OCI-LY3 (cell line): ENCODE results near the gene CAPS2.
"Not testable (repeated sequence)": the region's sequence is repeated elsewhere in the genome, so short reads cannot be mapped to it uniquely, and the experiment has no call there.

Experiments
- H2AFZ ChIP-seq: fragments of 200-600, 300-600 bp; shearing (Covaris generic); 2 replicates; pipeline ENCODE4 v1.6.0; 2014; ENCODE audit warnings: antibody characterized with exemption, low read depth, low read length
- H3K27ac ChIP-seq: fragments of 200-600, 300-600 bp; sonication (generic); 2 replicates; pipeline ENCODE4 v1.5.1; 2014; ENCODE audit warnings: mild to moderate bottlenecking, low read length, moderate library complexity, mixed read lengths
- H3K27me3 ChIP-seq: fragments of 200-600, 300-600 bp; sonication (generic); 2 replicates; pipeline ENCODE4 v1.6.1; 2014; ENCODE audit warnings: low read depth, low read length, mixed read lengths
- H3K36me3 ChIP-seq: fragments of 200-600, 300-600 bp; sonication (generic); replicated peaks from 2 replicates; pipeline ENCODE3; 2014; ENCODE audit warnings: low read depth, low read length, mixed read lengths
- H3K4me1 ChIP-seq: fragments of 300-600, 200-600 bp; sonication (generic); 2 replicates; pipeline ENCODE4 v1.6.1; 2014; ENCODE audit warnings: low read length, mixed read lengths
- H3K4me2 ChIP-seq: fragments of 200-600, 300-600 bp; sonication (generic); 2 replicates; pipeline ENCODE4 v1.6.1; 2014; ENCODE audit warnings: low read length, mixed read lengths
- H3K4me3 ChIP-seq: fragments of 300-600, 200-600 bp; sonication (generic); 2 replicates; pipeline ENCODE4 v1.5.1; 2014; ENCODE audit warnings: antibody characterized with exemption, mild to moderate bottlenecking, low read length, moderate library complexity
- H3K79me2 ChIP-seq: fragments of 300-600, 200-600 bp; shearing (Covaris generic); 2 replicates; pipeline ENCODE4 v1.6.1; 2014; ENCODE audit warnings: mild to moderate bottlenecking, low read length, mixed read lengths
- H3K9ac ChIP-seq: fragments of 300-600, 200-600 bp; shearing (Covaris generic); 2 replicates; pipeline ENCODE4 v1.6.0; 2014; ENCODE audit warnings: mild to moderate bottlenecking, low read length, moderate library complexity
- H3K9me3 ChIP-seq: fragments of 200-600, 300-600 bp; shearing (Covaris generic); 2 replicates; pipeline ENCODE4 v1.6.1; 2014; ENCODE audit warnings: low read length, mixed read lengths; ENCODE audit not compliant: insufficient read depth
- H4K20me1 ChIP-seq: fragments of 200-600, 300-600 bp; sonication (generic); 2 replicates; pipeline ENCODE4 v1.6.1; 2016; ENCODE audit warnings: low read length, mixed read lengths; ENCODE audit not compliant: insufficient read depth
- EZH2phosphoT487 ChIP-seq: fragments of 200-600 bp; shearing (Covaris generic); IDR thresholded peaks from 2 replicates; pipeline ENCODE4 v1.6.1; 2018; ENCODE audit warnings: antibody characterized with exemption, mixed run types, low read depth
- TF ChIP-seq, protein P1 (sequence below): fragments of 200-600, 300-600 bp; sonication (generic); IDR thresholded peaks from 2 replicates; pipeline ENCODE4 v1.5.1; 2014; ENCODE audit warnings: antibody characterized with exemption, low read length, low read depth

The CAPS2 gene

DNA sequence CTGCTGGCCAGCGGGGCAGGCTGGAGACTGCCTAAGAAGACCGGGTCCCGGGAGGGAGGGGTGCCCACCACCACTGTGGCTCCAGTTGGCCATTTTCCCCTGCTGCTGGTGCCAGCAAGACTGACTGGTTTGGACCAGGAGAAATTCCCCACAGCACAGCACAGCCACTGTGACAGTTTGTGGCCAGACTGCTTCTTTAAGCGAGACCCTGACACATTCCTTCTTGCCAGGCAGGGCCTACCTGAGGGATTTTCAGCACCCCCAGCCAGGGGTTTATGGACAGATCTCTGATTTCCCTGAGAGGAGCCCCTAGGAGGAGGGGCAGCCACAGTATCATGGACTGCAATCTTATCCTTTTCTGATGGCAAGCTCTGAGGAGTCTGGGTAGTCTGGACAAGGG lies 19.8 kb upstream of the CAPS2 start:
- H4K20me1 ChIP-seq, result no peaks in the 10 kb centered on the region
- H3K27ac ChIP-seq, result no peak overlapping the region
- H3K9me3 ChIP-seq, result no peaks in the 10 kb centered on the region
- H3K36me3 ChIP-seq, result no peaks in the 10 kb centered on the region
- H2AFZ ChIP-seq, result no peak overlapping the region
- H3K4me3 ChIP-seq, result no peak overlapping the region
- TF ChIP-seq, protein P1, sequence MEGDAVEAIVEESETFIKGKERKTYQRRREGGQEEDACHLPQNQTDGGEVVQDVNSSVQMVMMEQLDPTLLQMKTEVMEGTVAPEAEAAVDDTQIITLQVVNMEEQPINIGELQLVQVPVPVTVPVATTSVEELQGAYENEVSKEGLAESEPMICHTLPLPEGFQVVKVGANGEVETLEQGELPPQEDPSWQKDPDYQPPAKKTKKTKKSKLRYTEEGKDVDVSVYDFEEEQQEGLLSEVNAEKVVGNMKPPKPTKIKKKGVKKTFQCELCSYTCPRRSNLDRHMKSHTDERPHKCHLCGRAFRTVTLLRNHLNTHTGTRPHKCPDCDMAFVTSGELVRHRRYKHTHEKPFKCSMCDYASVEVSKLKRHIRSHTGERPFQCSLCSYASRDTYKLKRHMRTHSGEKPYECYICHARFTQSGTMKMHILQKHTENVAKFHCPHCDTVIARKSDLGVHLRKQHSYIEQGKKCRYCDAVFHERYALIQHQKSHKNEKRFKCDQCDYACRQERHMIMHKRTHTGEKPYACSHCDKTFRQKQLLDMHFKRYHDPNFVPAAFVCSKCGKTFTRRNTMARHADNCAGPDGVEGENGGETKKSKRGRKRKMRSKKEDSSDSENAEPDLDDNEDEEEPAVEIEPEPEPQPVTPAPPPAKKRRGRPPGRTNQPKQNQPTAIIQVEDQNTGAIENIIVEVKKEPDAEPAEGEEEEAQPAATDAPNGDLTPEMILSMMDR, result no peak
- no peak for TF ChIP-seq EZH2phosphoT487
- H3K27me3 ChIP-seq, result no peaks in the 10 kb centered on the region
- H3K79me2 ChIP-seq, result no peaks in the 10 kb centered on the region
- no peak overlapping the region for H3K9ac ChIP-seq
- H3K4me2 ChIP-seq, result no peak overlapping the region
- no peaks in the 10 kb centered on the region for H3K4me1 ChIP-seq

- H3K9me3 ChIP-seq, H2AFZ ChIP-seq, H3K4me3 ChIP-seq, H4K20me1 ChIP-seq, H3K79me2 ChIP-seq, H3K36me3 ChIP-seq, H3K9ac ChIP-seq, H3K27ac ChIP-seq, H3K4me1 ChIP-seq, H3K27me3 ChIP-seq, H3K4me2 ChIP-seq: not testable (repeated sequence)
Observed at GRCh38 chr12:75346215-75346614, 16.1 kb upstream of the CAPS2 start.

DNA sequence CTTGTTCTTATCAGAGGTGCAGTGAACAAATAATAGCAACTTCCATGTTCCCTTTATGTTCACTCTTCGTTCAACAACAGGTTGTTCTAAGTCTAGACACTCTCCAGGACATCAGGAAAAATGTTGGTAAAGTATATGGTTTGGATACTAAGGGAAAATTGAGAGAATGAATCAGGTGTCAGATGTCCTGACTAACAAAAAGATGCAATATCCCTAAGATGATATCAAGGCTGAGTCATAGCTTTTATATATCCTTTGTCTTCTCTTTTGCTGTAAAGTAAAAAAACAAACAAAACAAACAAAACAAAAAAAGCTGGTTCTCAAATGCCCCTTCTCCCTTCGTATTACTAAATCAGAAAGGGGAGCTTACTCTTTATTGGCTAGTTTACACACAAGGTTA lies 15.4 kb upstream of the CAPS2 start:
- Histone ChIP-seq H4K20me1 (no peaks in the 10 kb centered on the region), H3K4me1 (no peaks in the 10 kb centered on the region), H3K9me3 (no peaks in the 10 kb centered on the region)

GRCh38 chr12:75341873-75342272 lies 11.7 kb upstream of the CAPS2 start:
- no peak for TF ChIP-seq EZH2phosphoT487
- TF ChIP-seq, protein P1, result no peak
- Histone ChIP-seq H3K4me2 (no peak overlapping the region), H4K20me1 (no peaks in the 10 kb centered on the region), H3K36me3 (no peaks in the 10 kb centered on the region), H3K4me1 (peaks cover 11% of the 10 kb centered on the region), H3K4me3 (no peak overlapping the region), H3K9me3 (no peaks in the 10 kb centered on the region), H3K27me3 (no peaks in the 10 kb centered on the region), H3K9ac (no peak overlapping the region), H3K27ac (no peak overlapping the region), H3K79me2 (no peaks in the 10 kb centered on the region), H2AFZ (no peak overlapping the region)

More for the DNA sequence above, 15.4 kb upstream of the CAPS2 start:
- no peaks in the 10 kb centered on the region for H3K27me3 ChIP-seq
- H2AFZ ChIP-seq, result no peak overlapping the region
- H3K4me3 ChIP-seq, result no peak overlapping the region
- H3K36me3 ChIP-seq, result no peaks in the 10 kb centered on the region
- no peak overlapping the region for H3K27ac ChIP-seq
- no peak for TF ChIP-seq EZH2phosphoT487
- TF ChIP-seq, protein P1, result no peak
- H3K9ac ChIP-seq, result no peak overlapping the region
- H3K79me2 ChIP-seq, result no peaks in the 10 kb centered on the region
- H3K4me2 ChIP-seq, result no peak overlapping the region

DNA sequence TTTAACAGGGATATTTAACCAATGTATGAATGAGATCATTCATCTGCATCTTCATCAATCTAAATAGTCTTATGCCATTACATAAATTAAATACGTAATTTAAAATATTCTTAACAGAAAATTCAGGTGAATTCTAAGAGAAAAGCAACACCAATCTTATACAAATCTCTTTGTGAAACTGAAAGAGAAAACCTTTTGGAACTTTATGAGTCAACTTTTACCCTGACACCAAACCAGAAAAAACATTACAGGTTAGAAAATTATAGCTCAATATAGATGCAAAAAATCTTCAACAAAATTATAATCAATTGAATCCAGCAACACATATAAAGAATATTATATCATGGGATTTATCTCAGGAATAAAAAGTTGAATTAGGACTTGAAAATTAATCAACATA lies 7.8 kb upstream of the CAPS2 start:
- Histone ChIP-seq H3K27me3 (no peaks in the 10 kb centered on the region), H3K79me2 (no peaks in the 10 kb centered on the region), H3K9ac (no peak overlapping the region), H2AFZ (no peak overlapping the region), H3K4me3 (no peak overlapping the region), H3K9me3 (no peaks in the 10 kb centered on the region), H4K20me1 (no peaks in the 10 kb centered on the region), H3K36me3 (no peaks in the 10 kb centered on the region), H3K4me1 (peaks cover 14% of the 10 kb centered on the region), H3K27ac (no peak overlapping the region), H3K4me2 (peak overlapping the region; percentile 39)
- TF ChIP-seq, protein P1, result no peak
- TF ChIP-seq EZH2phosphoT487, result no peak
